Measurements from ENCODE around the gene STK38L.

Gene STK38L

GRCh38 chr12:27277846-27278260 is 33.8 kb downstream of the STK38L start:
- no peak overlapping the region for H2AK5ac ChIP-seq (ENCODE audit: low read length, severe bottlenecking)
- no peaks in the 10 kb centered on the region for H3K9me3 ChIP-seq (ENCODE audit: control insufficient read depth, low read length)
- H3K4me2 ChIP-seq (ENCODE audit: low read length, poor library complexity, severe bottlenecking) = no peak overlapping the region
- H3K23ac ChIP-seq (ENCODE audit: low read length in 2 of 2) = no peak overlapping the region
- H3K27me3 ChIP-seq (ENCODE audit: control insufficient read depth in 1 of 2, insufficient read depth in 1 of 2, low read length in 2 of 2) = no peaks in the 10 kb centered on the region
- H3K14ac ChIP-seq (ENCODE audit: low read length in 2 of 2) = no peak overlapping the region
- peak overlapping the region; percentile 86 for H3K9ac ChIP-seq (ENCODE audit: low read length)
- no peak overlapping the region for H2BK5ac ChIP-seq (ENCODE audit: low read depth, low read length, poor library complexity, severe bottlenecking)
- H3K18ac ChIP-seq (ENCODE audit: low read depth in 1 of 2, low read length in 2 of 2) = no peak overlapping the region
- peak; percentile 94 for DNase-seq
- H3K4ac ChIP-seq (ENCODE audit: low read depth in 1 of 2, low read length in 2 of 2) = no peak overlapping the region
- H3K79me1 ChIP-seq (replicated peaks; ENCODE audit: low read length, poor library complexity, severe bottlenecking) = peaks cover 13% of the 10 kb centered on the region
- no peak overlapping the region for H4K91ac ChIP-seq (ENCODE audit: low read length)
- H2BK12ac ChIP-seq (ENCODE audit: low read length in 2 of 2) = no peak overlapping the region
- H2BK15ac ChIP-seq (ENCODE audit: low read depth, poor library complexity, severe bottlenecking) = no peak overlapping the region
- H3K36me3 ChIP-seq (ENCODE audit: control insufficient read depth in 1 of 2, insufficient read depth in 2 of 2, low read depth in 1 of 2, low read length in 2 of 2) = no peaks in the 10 kb centered on the region
- H2AFZ ChIP-seq (ENCODE audit: low read depth, low read length) = no peak overlapping the region
- 97% methylated on average over 1 of the region's 1 CpG for WGBS
- no peak overlapping the region for H2BK120ac ChIP-seq (ENCODE audit: low read depth, low read length)
- no peak overlapping the region for H3K27ac ChIP-seq (ENCODE audit: low read length, poor library complexity, severe bottlenecking)
- no peak overlapping the region for H4K8ac ChIP-seq (ENCODE audit: low read length)
- no peak overlapping the region for H3K4me3 ChIP-seq (ENCODE audit: insufficient read depth in 1 of 2, low read depth in 1 of 2, low read length in 2 of 2)
- H3K4me1 ChIP-seq (ENCODE audit: control insufficient read depth, insufficient read depth, low read depth, low read length) = peaks cover 2% of the 10 kb centered on the region

- H3K27me3 ChIP-seq (ENCODE audit: control insufficient read depth in 1 of 2, insufficient read depth in 1 of 2, low read length in 2 of 2) = no peaks in the 10 kb centered on the region
- no peak overlapping the region for H3K27ac ChIP-seq (ENCODE audit: low read length, poor library complexity, severe bottlenecking)
- no peak overlapping the region for H3K9ac ChIP-seq (ENCODE audit: low read length)
- peaks cover 2% of the 10 kb centered on the region for H3K4me1 ChIP-seq (ENCODE audit: control insufficient read depth, insufficient read depth, low read depth, low read length)
- peaks cover 0 to 4% of the 10 kb centered on the region in 2 experiments for H3K36me3 ChIP-seq (ENCODE audit: control insufficient read depth in 1 of 2, insufficient read depth in 2 of 2, low read depth in 1 of 2, low read length in 2 of 2)
- H4K91ac ChIP-seq (ENCODE audit: low read length) = no peak overlapping the region
- H2BK15ac ChIP-seq (ENCODE audit: low read depth, poor library complexity, severe bottlenecking) = no peak overlapping the region
- no peak overlapping the region for H2AFZ ChIP-seq (ENCODE audit: low read depth, low read length)
- no peak for DNase-seq
- no peak overlapping the region for H3K4ac ChIP-seq (ENCODE audit: low read depth in 1 of 2, low read length in 2 of 2)
- H3K14ac ChIP-seq (ENCODE audit: low read length in 2 of 2) = no peak overlapping the region
- H2BK120ac ChIP-seq (ENCODE audit: low read depth, low read length) = no peak overlapping the region
- no peak overlapping the region for H4K8ac ChIP-seq (ENCODE audit: low read length)
- no peak overlapping the region for H2BK12ac ChIP-seq (ENCODE audit: low read length in 2 of 2)
- H3K79me1 ChIP-seq (replicated peaks; ENCODE audit: low read length, poor library complexity, severe bottlenecking) = peaks cover 14% of the 10 kb centered on the region
- no peak overlapping the region for H3K23ac ChIP-seq (ENCODE audit: low read length in 2 of 2)
- no CpG with 5 or more reads among the region's 2 CpGs for WGBS
- no peak overlapping the region for H3K4me2 ChIP-seq (ENCODE audit: low read length, poor library complexity, severe bottlenecking)
- H3K4me3 ChIP-seq (ENCODE audit: insufficient read depth in 1 of 2, low read depth in 1 of 2, low read length in 2 of 2) = no peak overlapping the region
- no peak overlapping the region for H3K18ac ChIP-seq (ENCODE audit: low read depth in 1 of 2, low read length in 2 of 2)
- H2AK5ac ChIP-seq (ENCODE audit: low read length, severe bottlenecking) = no peak overlapping the region
- no peaks in the 10 kb centered on the region for H3K9me3 ChIP-seq (ENCODE audit: control insufficient read depth, low read length)
- H2BK5ac ChIP-seq (ENCODE audit: low read depth, low read length, poor library complexity, severe bottlenecking) = no peak overlapping the region
Measured at GRCh38 chr12:27279826-27280225, 35.7 kb downstream of the STK38L start.

GRCh38 chr12:27280412-27280811 is 36.3 kb downstream of the STK38L start:
- no peak overlapping the region for H3K14ac ChIP-seq (ENCODE audit: low read length in 2 of 2)
- no peak overlapping the region for H2AK5ac ChIP-seq (ENCODE audit: low read length, severe bottlenecking)
- H2AFZ ChIP-seq (ENCODE audit: low read depth, low read length) = no peak overlapping the region
- WGBS = 94% methylated on average over 3 of the region's 5 CpGs
- H3K36me3 ChIP-seq (ENCODE audit: control insufficient read depth in 1 of 2, insufficient read depth in 2 of 2, low read depth in 1 of 2, low read length in 2 of 2) = peaks cover 0 to 4% of the 10 kb centered on the region in 2 experiments
- no peak overlapping the region for H3K27ac ChIP-seq (ENCODE audit: low read length, poor library complexity, severe bottlenecking)
- no peak overlapping the region for H4K8ac ChIP-seq (ENCODE audit: low read length)
- H3K4me2 ChIP-seq (ENCODE audit: low read length, poor library complexity, severe bottlenecking) = no peak overlapping the region
- no peak overlapping the region for H2BK12ac ChIP-seq (ENCODE audit: low read length in 2 of 2)
- peaks cover under 1% of the 10 kb centered on the region for H3K4me1 ChIP-seq (ENCODE audit: control insufficient read depth, insufficient read depth, low read depth, low read length)
- H3K4me3 ChIP-seq (ENCODE audit: insufficient read depth in 1 of 2, low read depth in 1 of 2, low read length in 2 of 2) = no peak overlapping the region
- H3K79me1 ChIP-seq (replicated peaks; ENCODE audit: low read length, poor library complexity, severe bottlenecking) = peaks cover 13% of the 10 kb centered on the region
- no peak overlapping the region for H2BK5ac ChIP-seq (ENCODE audit: low read depth, low read length, poor library complexity, severe bottlenecking)
- no peak overlapping the region for H3K23ac ChIP-seq (ENCODE audit: low read length in 2 of 2)
- H3K9me3 ChIP-seq (ENCODE audit: control insufficient read depth, low read length) = no peaks in the 10 kb centered on the region
- no peak for DNase-seq
- no peak overlapping the region for H4K91ac ChIP-seq (ENCODE audit: low read length)
- H2BK15ac ChIP-seq (ENCODE audit: low read depth, poor library complexity, severe bottlenecking) = no peak overlapping the region
- H2BK120ac ChIP-seq (ENCODE audit: low read depth, low read length) = no peak overlapping the region
- H3K18ac ChIP-seq (ENCODE audit: low read depth in 1 of 2, low read length in 2 of 2) = no peak overlapping the region
- no peaks in the 10 kb centered on the region for H3K27me3 ChIP-seq (ENCODE audit: control insufficient read depth in 1 of 2, insufficient read depth in 1 of 2, low read length in 2 of 2)
- no peak overlapping the region for H3K4ac ChIP-seq (ENCODE audit: low read depth in 1 of 2, low read length in 2 of 2)
- no peak overlapping the region for H3K9ac ChIP-seq (ENCODE audit: low read length)

- WGBS = 100% methylated on average over 2 of the region's 2 CpGs
- no peak overlapping the region for H3K18ac ChIP-seq (ENCODE audit: low read depth in 1 of 2, low read length in 2 of 2)
- no peak overlapping the region for H3K14ac ChIP-seq (ENCODE audit: low read length in 2 of 2)
- no peak overlapping the region for H3K23ac ChIP-seq (ENCODE audit: low read length in 2 of 2)
- no peak overlapping the region for H2BK5ac ChIP-seq (ENCODE audit: low read depth, low read length, poor library complexity, severe bottlenecking)
- no peaks in the 10 kb centered on the region for H3K4me1 ChIP-seq (ENCODE audit: control insufficient read depth, insufficient read depth, low read depth, low read length)
- H4K91ac ChIP-seq (ENCODE audit: low read length) = no peak overlapping the region
- H4K8ac ChIP-seq (ENCODE audit: low read length) = no peak overlapping the region
- H3K9ac ChIP-seq (ENCODE audit: low read length) = no peak overlapping the region
- H2BK120ac ChIP-seq (ENCODE audit: low read depth, low read length) = no peak overlapping the region
- H2BK15ac ChIP-seq (ENCODE audit: low read depth, poor library complexity, severe bottlenecking) = no peak overlapping the region
- no peak overlapping the region for H3K27ac ChIP-seq (ENCODE audit: low read length, poor library complexity, severe bottlenecking)
- H3K27me3 ChIP-seq (ENCODE audit: control insufficient read depth in 1 of 2, insufficient read depth in 1 of 2, low read length in 2 of 2) = no peaks in the 10 kb centered on the region
- no peak overlapping the region for H2BK12ac ChIP-seq (ENCODE audit: low read length in 2 of 2)
- H2AK5ac ChIP-seq (ENCODE audit: low read length, severe bottlenecking) = no peak overlapping the region
- H3K4ac ChIP-seq (ENCODE audit: low read depth in 1 of 2, low read length in 2 of 2) = no peak overlapping the region
- H3K36me3 ChIP-seq (ENCODE audit: control insufficient read depth in 1 of 2, insufficient read depth in 2 of 2, low read depth in 1 of 2, low read length in 2 of 2) = peaks cover 0 to 4% of the 10 kb centered on the region in 2 experiments
- DNase-seq = no peak
- H3K79me1 ChIP-seq (replicated peaks; ENCODE audit: low read length, poor library complexity, severe bottlenecking) = peaks cover 10% of the 10 kb centered on the region
- no peak overlapping the region for H3K4me3 ChIP-seq (ENCODE audit: insufficient read depth in 1 of 2, low read depth in 1 of 2, low read length in 2 of 2)
- no peak overlapping the region for H3K4me2 ChIP-seq (ENCODE audit: low read length, poor library complexity, severe bottlenecking)
- H2AFZ ChIP-seq (ENCODE audit: low read depth, low read length) = no peak overlapping the region
- no peaks in the 10 kb centered on the region for H3K9me3 ChIP-seq (ENCODE audit: control insufficient read depth, low read length)
Measured at GRCh38 chr12:27282754-27283153, 38.7 kb downstream of the STK38L start.

All from mesenchymal stem cell (in vitro differentiated cells and primary cell).